Mucosa of stomach (tissue), 1 donor: Measurements from ENCODE around the gene PIGR.

ENCODE experiments used
- H3K27me3 ChIP-seq: one replicate; pipeline ENCODE4 v1.7.0; 2013; ENCODE audit warnings: mild to moderate bottlenecking, low read length; ENCODE audit not compliant: control insufficient read depth, insufficient read depth
- H3K36me3 ChIP-seq: one replicate; pipeline ENCODE4 v1.7.0; 2013; ENCODE audit warnings: low read length; ENCODE audit not compliant: control insufficient read depth, insufficient read depth
- H3K4me1 ChIP-seq: one replicate; pipeline ENCODE4 v1.7.0; 2013; ENCODE audit warnings: mild to moderate bottlenecking, low read length; ENCODE audit not compliant: control insufficient read depth, insufficient read depth
- H3K4me3 ChIP-seq: one replicate; pipeline ENCODE4 v1.7.0; 2013; ENCODE audit warnings: low read length
- H3K9ac ChIP-seq: one replicate; pipeline ENCODE4 v1.7.0; 2013; ENCODE audit warnings: mild to moderate bottlenecking, low read length, moderate library complexity
- H3K9me3 ChIP-seq: one replicate; pipeline ENCODE4 v1.7.0; 2013; ENCODE audit warnings: mild to moderate bottlenecking, low read length, moderate library complexity; ENCODE audit not compliant: control insufficient read depth
- donor health status: Pancreatic carcinoma.

The PIGR gene

GRCh38 chr1:206900149-206900548, 46.1 kb downstream of the PIGR start:
- Histone ChIP-seq H3K4me1 (peaks cover 7% of the 10 kb centered on the region), H3K9me3 (no peaks in the 10 kb centered on the region), H3K4me3 (no peak overlapping the region), H3K27me3 (no peaks in the 10 kb centered on the region), H3K36me3 (no peaks in the 10 kb centered on the region), H3K9ac (no peak overlapping the region)

- Histone ChIP-seq H3K9me3 (no peaks in the 10 kb centered on the region), H3K9ac (no peak overlapping the region), H3K36me3 (no peaks in the 10 kb centered on the region), H3K4me3 (no peak overlapping the region), H3K4me1 (peaks cover 7% of the 10 kb centered on the region), H3K27me3 (no peaks in the 10 kb centered on the region)
These were observed 46.5 kb downstream of the PIGR start for GRCh38 chr1:206899717-206900116.

- H3K4me1 ChIP-seq = peaks cover 7% of the 10 kb centered on the region
- no peaks in the 10 kb centered on the region for H3K27me3 ChIP-seq
- no peaks in the 10 kb centered on the region for H3K9me3 ChIP-seq
- H3K9ac ChIP-seq = no peak overlapping the region
- no peaks in the 10 kb centered on the region for H3K36me3 ChIP-seq
- H3K4me3 ChIP-seq = no peak overlapping the region
These were observed 47.3 kb downstream of the PIGR start for GRCh38 chr1:206898915-206899431.

- Histone ChIP-seq H3K36me3 (no peaks in the 10 kb centered on the region), H3K4me3 (no peak overlapping the region), H3K4me1 (peaks cover 7% of the 10 kb centered on the region), H3K9ac (no peak overlapping the region), H3K9me3 (no peaks in the 10 kb centered on the region), H3K27me3 (no peaks in the 10 kb centered on the region)
These were observed 48.0 kb downstream of the PIGR start for GRCh38 chr1:206898089-206898914.

GRCh38 chr1:206897175-206897574, 49.1 kb downstream of the PIGR start, which contains the start of gene IL24:
TSS of gene IL24 (plus strand) at chr1:206897443. CDS start at chr1:206897833, 390 bp downstream.
- H3K9ac ChIP-seq = no peak within 1 kb of the TSS
- no peak within 1 kb of the TSS for H3K4me3 ChIP-seq
- H3K27me3 ChIP-seq = no peaks in the 10 kb centered on the region
- no peaks in the 10 kb centered on the region for H3K36me3 ChIP-seq
- no peaks in the 10 kb centered on the region for H3K9me3 ChIP-seq
- H3K4me1 ChIP-seq = peaks cover 7% of the 10 kb centered on the region

GRCh38 chr1:206896261-206896660, 50.0 kb downstream of the PIGR start:
- Histone ChIP-seq H3K36me3 (no peaks in the 10 kb centered on the region), H3K4me1 (peaks cover 7% of the 10 kb centered on the region), H3K9ac (no peak overlapping the region), H3K9me3 (no peaks in the 10 kb centered on the region), H3K4me3 (no peak overlapping the region), H3K27me3 (no peaks in the 10 kb centered on the region)

GRCh38 chr1:206895837-206896242, 50.4 kb downstream of the PIGR start:
- Histone ChIP-seq H3K9ac (no peak overlapping the region), H3K4me1 (peaks cover 7% of the 10 kb centered on the region), H3K36me3 (no peaks in the 10 kb centered on the region), H3K9me3 (no peaks in the 10 kb centered on the region), H3K27me3 (no peaks in the 10 kb centered on the region), H3K4me3 (no peak overlapping the region)

- Histone ChIP-seq H3K9ac (no peak overlapping the region), H3K27me3 (no peaks in the 10 kb centered on the region), H3K9me3 (no peaks in the 10 kb centered on the region), H3K4me3 (no peak overlapping the region), H3K36me3 (no peaks in the 10 kb centered on the region), H3K4me1 (peaks cover 7% of the 10 kb centered on the region)
These were observed 50.9 kb downstream of the PIGR start for GRCh38 chr1:206895325-206895724.

- Histone ChIP-seq H3K36me3 (no peaks in the 10 kb centered on the region), H3K4me3 (no peak overlapping the region), H3K27me3 (no peaks in the 10 kb centered on the region), H3K9me3 (no peaks in the 10 kb centered on the region), H3K9ac (no peak overlapping the region), H3K4me1 (peaks cover 7% of the 10 kb centered on the region)
These were observed 52.9 kb downstream of the PIGR start for GRCh38 chr1:206893380-206893779.

- Histone ChIP-seq H3K4me3 (no peak overlapping the region), H3K9ac (no peak overlapping the region), H3K36me3 (no peaks in the 10 kb centered on the region), H3K27me3 (no peaks in the 10 kb centered on the region), H3K4me1 (peaks cover 7% of the 10 kb centered on the region), H3K9me3 (no peaks in the 10 kb centered on the region)
These were observed 53.8 kb downstream of the PIGR start for GRCh38 chr1:206892351-206892984.

GRCh38 chr1:206891412-206891811, 54.9 kb downstream of the PIGR start:
- Histone ChIP-seq H3K36me3 (no peaks in the 10 kb centered on the region), H3K4me3 (no peak overlapping the region), H3K4me1 (peaks cover 7% of the 10 kb centered on the region), H3K9me3 (no peaks in the 10 kb centered on the region), H3K27me3 (peaks cover 4% of the 10 kb centered on the region), H3K9ac (no peak overlapping the region)
